ENCODE data around the gene UFC1. TPM values are rescaled to one million over a fixed set of nuclear protein-coding genes. Genes with fewer than 3 reads are reported as not detected.

UFC1 gene
- total and polyA plus RNA-seq, 2 of the 13 experiments (the other 11 are each of a cell fraction or from before 2014, with no cell fraction given) = 72.8 to 85.2 TPM

GRCh38 chr1:161201836-161202712, 48.3 kb downstream of the UFC1 start, which contains the start of gene NDUFS2 (continued):
- TF ChIP-seq ZBTB26 (CRISPR knock-in tag; IDR thresholded peaks at IDR 0.05; ENCODE audit: borderline replicate concordance) (peak; percentile 75; the same call in 1 of the 2 replicates), ATF7-NPFF (CRISPR knock-in tag; IDR thresholded peaks at IDR 0.05; ENCODE audit: low read depth) (peak; percentile 69), ZNF737 (CRISPR knock-in tag; IDR thresholded peaks at IDR 0.05; ENCODE audit: borderline replicate concordance) (no peak), ZNF788 (CRISPR knock-in tag; IDR thresholded peaks at IDR 0.05; ENCODE audit: borderline replicate concordance) (peak; percentile 83; the same call in 1 of the 2 replicates), ADNP (CRISPR knock-in tag; IDR thresholded peaks at IDR 0.05) (no peak), SNRNP70 (IDR thresholded peaks at IDR 0.05; ENCODE audit: low read depth, low read length) (no peak), ZNF12 (CRISPR knock-in tag; IDR thresholded peaks at IDR 0.05) (no peak), ZNF34 (CRISPR knock-in tag; IDR thresholded peaks at IDR 0.05; ENCODE audit: borderline replicate concordance) (no peak), NKX3-1 (CRISPR knock-in tag; IDR thresholded peaks at IDR 0.05) (peak; percentile 60; the same call in 1 of the 2 replicates), ZNF33A (CRISPR knock-in tag; IDR thresholded peaks at IDR 0.05; ENCODE audit: borderline replicate concordance) (no peak), XBP1 (CRISPR knock-in tag; IDR thresholded peaks at IDR 0.05) (no peak), ZFP37 (CRISPR knock-in tag; IDR thresholded peaks at IDR 0.05; ENCODE audit: borderline replicate concordance) (no peak), RAD21 (CRISPR knock-in tag; IDR thresholded peaks at IDR 0.05) (0 out of 2 replicates have a peak, but pooled peaks have one; percentile 30), NR1H2 (CRISPR knock-in tag; IDR thresholded peaks at IDR 0.05; ENCODE audit: borderline replicate concordance, low read depth) (no peak), NBN (conservative IDR thresholded peaks at IDR 0.05) (no peak), YY1 (IDR thresholded peaks at IDR 0.05; ENCODE audit: insufficient read depth, insufficient replicate concordance, low read depth, low read length) (peak; percentile 100), NR2F2 (IDR thresholded peaks at IDR 0.05; ENCODE audit: borderline replicate concordance, low read depth) (peak; percentile 26; the same call in 1 of the 2 replicates), ZNF674 (CRISPR knock-in tag; IDR thresholded peaks at IDR 0.05; ENCODE audit: low read depth) (no peak), FOXA1 (IDR thresholded peaks at IDR 0.05) (no peak), FOXA1 (CRISPR knock-in tag; IDR thresholded peaks at IDR 0.05) (peak; percentile 63; the same call in 1 of the 2 replicates), ZFP36L1 (CRISPR knock-in tag; IDR thresholded peaks at IDR 0.05) (no peak), ZNF484 (CRISPR knock-in tag; IDR thresholded peaks at IDR 0.05; ENCODE audit: borderline replicate concordance, low read depth) (no peak), MXI1 (IDR thresholded peaks at IDR 0.05; ENCODE audit: borderline replicate concordance, low read depth, low read length) (peak; percentile 37; the same call in 1 of the 3 replicates), ZNF17 (CRISPR knock-in tag; IDR thresholded peaks at IDR 0.05) (no peak), SIN3B (IDR thresholded peaks at IDR 0.05; ENCODE audit: low read length) (peak; percentile 57)
- TF ChIP-seq, protein P1, sequence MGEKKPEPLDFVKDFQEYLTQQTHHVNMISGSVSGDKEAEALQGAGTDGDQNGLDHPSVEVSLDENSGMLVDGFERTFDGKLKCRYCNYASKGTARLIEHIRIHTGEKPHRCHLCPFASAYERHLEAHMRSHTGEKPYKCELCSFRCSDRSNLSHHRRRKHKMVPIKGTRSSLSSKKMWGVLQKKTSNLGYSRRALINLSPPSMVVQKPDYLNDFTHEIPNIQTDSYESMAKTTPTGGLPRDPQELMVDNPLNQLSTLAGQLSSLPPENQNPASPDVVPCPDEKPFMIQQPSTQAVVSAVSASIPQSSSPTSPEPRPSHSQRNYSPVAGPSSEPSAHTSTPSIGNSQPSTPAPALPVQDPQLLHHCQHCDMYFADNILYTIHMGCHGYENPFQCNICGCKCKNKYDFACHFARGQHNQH (CRISPR knock-in tag; IDR thresholded peaks at IDR 0.05) = peak; percentile 71; the same call in 1 of the 2 replicates
- TF ChIP-seq, protein P2, sequence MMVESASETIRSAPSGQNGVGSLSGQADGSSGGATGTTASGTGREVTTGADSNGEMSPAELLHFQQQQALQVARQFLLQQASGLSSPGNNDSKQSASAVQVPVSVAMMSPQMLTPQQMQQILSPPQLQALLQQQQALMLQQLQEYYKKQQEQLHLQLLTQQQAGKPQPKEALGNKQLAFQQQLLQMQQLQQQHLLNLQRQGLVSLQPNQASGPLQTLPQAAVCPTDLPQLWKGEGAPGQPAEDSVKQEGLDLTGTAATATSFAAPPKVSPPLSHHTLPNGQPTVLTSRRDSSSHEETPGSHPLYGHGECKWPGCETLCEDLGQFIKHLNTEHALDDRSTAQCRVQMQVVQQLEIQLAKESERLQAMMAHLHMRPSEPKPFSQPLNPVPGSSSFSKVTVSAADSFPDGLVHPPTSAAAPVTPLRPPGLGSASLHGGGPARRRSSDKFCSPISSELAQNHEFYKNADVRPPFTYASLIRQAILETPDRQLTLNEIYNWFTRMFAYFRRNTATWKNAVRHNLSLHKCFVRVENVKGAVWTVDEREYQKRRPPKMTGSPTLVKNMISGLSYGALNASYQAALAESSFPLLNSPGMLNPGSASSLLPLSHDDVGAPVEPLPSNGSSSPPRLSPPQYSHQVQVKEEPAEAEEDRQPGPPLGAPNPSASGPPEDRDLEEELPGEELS (CRISPR knock-in tag; IDR thresholded peaks at IDR 0.05) = peak; percentile 65; the same call in 1 of the 2 replicates

All from HepG2 (cell line).